HEK293 (cell line): ENCODE data around the gene DOK1.

ENCODE experiments used
- ATF2 ChIP-seq: fragments of 450-650 bp; formaldehyde crosslinking; IDR thresholded peaks from 2 replicates; pipeline ENCODE4 v1.5.1; 2016; ENCODE audit warnings: missing biosample characterization, missing genetic modification characterization, low read depth
- BCL11B ChIP-seq: fragments of 450-650 bp; formaldehyde crosslinking; IDR thresholded peaks from 2 replicates; pipeline ENCODE4 v1.5.1; 2016; ENCODE audit warnings: low read depth, missing biosample characterization, missing genetic modification characterization
- GLIS1 ChIP-seq: fragments of 450-650 bp; formaldehyde crosslinking; IDR thresholded peaks from 2 replicates; pipeline ENCODE4 v1.5.1; 2016; ENCODE audit warnings: missing biosample characterization, missing genetic modification characterization
- KLF7 ChIP-seq: fragments of 450-650 bp; formaldehyde crosslinking; IDR thresholded peaks from 2 replicates; pipeline ENCODE4 v1.5.1; 2016; ENCODE audit warnings: missing biosample characterization, missing genetic modification characterization, borderline replicate concordance
- PATZ1 ChIP-seq: fragments of 450-650 bp; formaldehyde crosslinking; IDR thresholded peaks from 2 replicates; pipeline ENCODE4 v1.5.1; 2016; ENCODE audit warnings: missing biosample characterization, missing genetic modification characterization
- PRDM10 ChIP-seq: fragments of 450-650 bp; formaldehyde crosslinking; IDR thresholded peaks from 2 replicates; pipeline ENCODE4 v1.5.1; 2016; ENCODE audit warnings: missing biosample characterization, missing genetic modification characterization
- PRDM4 ChIP-seq: fragments of 450-650 bp; formaldehyde crosslinking; IDR thresholded peaks from 2 replicates; pipeline ENCODE4 v1.5.1; 2017; ENCODE audit warnings: missing biosample characterization, missing genetic modification characterization
- ZBTB21 ChIP-seq: fragments of 450-650 bp; formaldehyde crosslinking; IDR thresholded peaks from 2 replicates; pipeline ENCODE4 v1.5.1; 2017; ENCODE audit warnings: missing biosample characterization, missing genetic modification characterization
- ZNF121 ChIP-seq: fragments of 450-650 bp; formaldehyde crosslinking; IDR thresholded peaks from 2 replicates; pipeline ENCODE4 v1.5.1; 2016; ENCODE audit warnings: missing biosample characterization, missing genetic modification characterization
- ZNF16 ChIP-seq: fragments of 450-650 bp; formaldehyde crosslinking; IDR thresholded peaks from 2 replicates; pipeline ENCODE4 v1.5.1; 2016; ENCODE audit warnings: low read depth, missing biosample characterization, missing genetic modification characterization
- ZNF18 ChIP-seq: fragments of 450-650 bp; formaldehyde crosslinking; IDR thresholded peaks from 2 replicates; pipeline ENCODE4 v1.5.1; 2016; ENCODE audit warnings: missing biosample characterization, missing genetic modification characterization
- ZNF184 ChIP-seq: fragments of 450-650 bp; IDR thresholded peaks from 2 replicates; pipeline ENCODE4 v1.5.1; 2018; ENCODE audit warnings: missing biosample characterization, mild to moderate bottlenecking, missing genetic modification characterization
- ZNF366 ChIP-seq: fragments of 450-650 bp; formaldehyde crosslinking; conservative IDR thresholded peaks from 2 replicates; pipeline ENCODE4 v1.5.1; 2016; ENCODE audit warnings: missing biosample characterization, missing genetic modification characterization
- ZNF416 ChIP-seq: fragments of 450-650 bp; formaldehyde crosslinking; IDR thresholded peaks from 2 replicates; pipeline ENCODE4 v1.5.1; 2016; ENCODE audit warnings: missing biosample characterization, missing genetic modification characterization
- ZNF473 ChIP-seq: fragments of 450-650 bp; formaldehyde crosslinking; IDR thresholded peaks from 2 replicates; pipeline ENCODE4 v1.5.1; 2017; ENCODE audit warnings: missing biosample characterization, missing genetic modification characterization
- ZNF571 ChIP-seq: fragments of 450-650 bp; formaldehyde crosslinking; IDR thresholded peaks from 2 replicates; pipeline ENCODE4 v1.5.0; 2017; ENCODE audit warnings: missing biosample characterization, missing genetic modification characterization
- ZNF600 ChIP-seq: fragments of 450-650 bp; formaldehyde crosslinking; IDR thresholded peaks from 2 replicates; pipeline ENCODE4 v1.5.1; 2016; ENCODE audit warnings: missing biosample characterization, missing genetic modification characterization
- ZNF658 ChIP-seq: fragments of 450-650 bp; formaldehyde crosslinking; IDR thresholded peaks from 2 replicates; pipeline ENCODE4; 2016; ENCODE audit warnings: missing biosample characterization, missing genetic modification characterization
- ZNF692 ChIP-seq: fragments of 450-650 bp; formaldehyde crosslinking; IDR thresholded peaks from 2 replicates; pipeline ENCODE4 v1.5.1; 2016; ENCODE audit warnings: missing biosample characterization, missing genetic modification characterization
- ZNF776 ChIP-seq: fragments of 450-650 bp; formaldehyde crosslinking; IDR thresholded peaks from 2 replicates; pipeline ENCODE4 v1.5.0; 2017; ENCODE audit warnings: missing biosample characterization, missing genetic modification characterization, borderline replicate concordance
- ZNF791 ChIP-seq: fragments of 450-650 bp; formaldehyde crosslinking; IDR thresholded peaks from 2 replicates; pipeline ENCODE4 v1.5.1; 2016; ENCODE audit warnings: missing biosample characterization, missing genetic modification characterization
- ZNF837 ChIP-seq: fragments of 450-650 bp; formaldehyde crosslinking; IDR thresholded peaks from 2 replicates; pipeline ENCODE4 v1.5.1; 2016; ENCODE audit warnings: missing biosample characterization, missing genetic modification characterization

The DOK1 gene

GRCh38 chr2:74507926-74508520 lies 46.5 kb upstream of the DOK1 start (continued):
- TF ChIP-seq ZNF16: no peak
- TF ChIP-seq GLIS1: peak; percentile 85
- TF ChIP-seq PRDM10 (tag by site-specific recombination): peak; percentile 79
- TF ChIP-seq ZNF692: 0 out of 2 replicates have a peak, but pooled peaks have one; percentile 10
- TF ChIP-seq KLF7 (tag by site-specific recombination): no peak
- TF ChIP-seq ZNF837: no peak
- no peak for TF ChIP-seq PRDM4 (tag by site-specific recombination)
- no peak for TF ChIP-seq ZNF776 (tag by site-specific recombination)
- TF ChIP-seq ZNF184: 0 out of 2 replicates have a peak, but pooled peaks have one; percentile 18
- no peak for TF ChIP-seq ZNF473 (tag by site-specific recombination)
- TF ChIP-seq ZNF571: no peak
- TF ChIP-seq BCL11B (tag by site-specific recombination): no peak
- TF ChIP-seq PATZ1 (tag by site-specific recombination): peak; percentile 78
- no peak for TF ChIP-seq ZNF791
- peak; percentile 20; the same call in 1 of the 2 replicates for TF ChIP-seq ZBTB21 (tag by site-specific recombination)
- no peak for TF ChIP-seq ZNF18 (tag by site-specific recombination)
- TF ChIP-seq ZNF600 (tag by site-specific recombination): 0 out of 2 replicates have a peak, but pooled peaks have one; percentile 40
- no peak for TF ChIP-seq ATF2 (tag by site-specific recombination)
- no peak for TF ChIP-seq ZNF121
- no peak for TF ChIP-seq ZNF658 (tag by site-specific recombination)
- TF ChIP-seq ZNF366 (tag by site-specific recombination): no peak
- no peak for TF ChIP-seq ZNF416 (tag by site-specific recombination)
